OCI-LY7 (cell line): ENCODE measurements around the gene NFATC3. TPM values are rescaled to one million over a fixed set of nuclear protein-coding genes. Genes with fewer than 3 reads are reported as not detected.
A peak's percentile ranks its signal among the peaks of the same experiment; 100 is the strongest.

Experiments
- BruUV-seq: library from RNA; stranded (reverse); fragments of 400-500 nt; replicated peaks from 2 replicates; lab custom pipeline; 2021; lab: Mats Ljungman, UMichigan
- CTCF ChIA-PET: fragments of 300-600 bp; sonication (Branson Sonifier 250); formaldehyde crosslinking; loops from one replicate; lab custom pipeline; 2022; ENCODE audit warnings: antibody characterized with exemption; ENCODE audit not compliant: unreplicated experiment; lab: Charles Lee
- POLR2A ChIA-PET: fragments of 300-600 bp; sonication (Branson Sonifier 250); formaldehyde crosslinking; loops from one replicate; lab custom pipeline; 2022; ENCODE audit warnings: antibody characterized with exemption; lab: Charles Lee
- DNase-seq: peaks from one replicate; pipeline ENCODE4 v3.0.0-alpha.2; 2015; ENCODE audit warnings: low spot score
- H2AFZ ChIP-seq: fragments of 200-600 bp; sonication (generic), shearing (Covaris generic); 2 replicates; pipeline ENCODE4 v1.6.1; 2014; ENCODE audit warnings: mild to moderate bottlenecking, antibody characterized with exemption, low read length, moderate library complexity
- H3K27ac ChIP-seq: fragments of 200-600 bp; sonication (generic); 2 replicates; pipeline ENCODE4 v1.5.1; 2014; ENCODE audit warnings: mixed run types, low read depth, mild to moderate bottlenecking, moderate library complexity, low read length, inconsistent platforms; ENCODE audit not compliant: poor library complexity, severe bottlenecking
- H3K36me3 ChIP-seq: fragments of 200-600 bp; sonication (generic); 2 replicates; pipeline ENCODE4 v1.6.1; 2014; ENCODE audit warnings: mild to moderate bottlenecking, antibody characterized with exemption, low read length, moderate library complexity, mixed read lengths; ENCODE audit not compliant: insufficient read depth
- H3K4me1 ChIP-seq: fragments of 200-600 bp; sonication (generic); 2 replicates; pipeline ENCODE4 v1.5.1; 2014; ENCODE audit warnings: mild to moderate bottlenecking, low read length; ENCODE audit not compliant: insufficient read depth, poor library complexity, severe bottlenecking
- H3K4me2 ChIP-seq: fragments of 200-600 bp; sonication (generic); 2 replicates; pipeline ENCODE4 v1.6.1; 2014; ENCODE audit warnings: mild to moderate bottlenecking, low read length
- H3K4me3 ChIP-seq: fragments of 200-600 bp; sonication (generic); 2 replicates; pipeline ENCODE4 v1.5.1; 2014; ENCODE audit warnings: mild to moderate bottlenecking, low read depth, low read length; ENCODE audit not compliant: poor library complexity, severe bottlenecking
- H3K79me2 ChIP-seq: fragments of 200-600 bp; sonication (generic); 2 replicates; pipeline ENCODE4 v1.6.1; 2016; ENCODE audit warnings: low read depth, mild to moderate bottlenecking, low read length, moderate library complexity, mixed read lengths; ENCODE audit not compliant: insufficient read depth
- H3K9me2 ChIP-seq: fragments of 200-600 bp; sonication (generic); 2 replicates; pipeline ENCODE4 v1.6.1; 2016; ENCODE audit warnings: mild to moderate bottlenecking, low read length, mixed read lengths; ENCODE audit not compliant: insufficient read depth
- H3K9me3 ChIP-seq: fragments of 200-600 bp; sonication (generic); 2 replicates; pipeline ENCODE4 v1.6.1; 2014; ENCODE audit warnings: mild to moderate bottlenecking, mixed run types, low read length, mixed read lengths
- H4K20me1 ChIP-seq: fragments of 200-600 bp; sonication (generic); 2 replicates; pipeline ENCODE4 v1.6.1; 2014; ENCODE audit warnings: mild to moderate bottlenecking, antibody characterized with exemption, low read length, moderate library complexity, mixed read lengths; ENCODE audit not compliant: insufficient read depth
- EZH2phosphoT487 ChIP-seq: fragments of 200-600 bp; sonication (generic); IDR thresholded peaks from 2 replicates; pipeline ENCODE4 v1.6.1; 2018; ENCODE audit warnings: low read depth, borderline replicate concordance, mild to moderate bottlenecking, mixed run types, antibody characterized with exemption, low read length, moderate library complexity, mixed read lengths
- intact Hi-C: fragments of 100-400 bp; cut with micrococcal nuclease; formaldehyde crosslinking; loops from one replicate; pipeline ENCODE4 v1.10.0; 2022; ENCODE audit not compliant: unreplicated experiment
- total RNA-seq, 2 experiments: library from RNA; depleted of rRNA in 1 of 2; stranded (reverse); fragments of >200 nt in 1 of 2; shearing (Covaris generic) in 1 of 2; gene quantifications; 2 replicates each; pipeline ENCODE4 v1.2.3, GENCODE V29; 2014 to 2022
- TF ChIP-seq, protein P1 (sequence below): fragments of 200-600 bp; sonication (generic); conservative IDR thresholded peaks from 2 replicates; pipeline ENCODE4 v1.5.1; 2014; ENCODE audit warnings: mild to moderate bottlenecking, antibody characterized with exemption, low read length, moderate library complexity, mixed read lengths

The NFATC3 gene
- total RNA-seq, 2 experiments from 2014 or later: 73.4 to 76.0 TPM

DNA sequence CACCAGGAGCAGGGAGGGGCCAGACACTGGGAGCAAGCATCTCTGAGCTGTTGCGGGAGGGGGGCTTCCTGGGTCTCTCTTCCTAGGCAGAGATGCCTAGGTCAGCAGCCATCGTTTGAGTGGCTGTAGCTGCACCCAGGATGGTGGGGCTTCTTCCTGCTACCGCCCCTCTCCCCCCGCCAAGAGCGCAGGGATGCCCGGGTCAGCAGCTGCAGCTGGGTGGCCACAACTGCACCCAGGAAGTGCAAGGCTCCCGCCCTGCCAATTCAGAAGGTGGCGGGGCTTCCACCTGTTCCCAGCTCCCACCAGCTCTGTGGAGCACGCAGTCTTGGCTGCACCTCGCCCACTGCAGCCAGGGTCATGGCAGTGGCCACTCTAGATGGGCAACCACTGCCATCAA is 103.0 kb downstream of the NFATC3 start:
- Histone ChIP-seq H3K9me2 (no peaks in the 10 kb centered on the region), H3K4me1 (no peaks in the 10 kb centered on the region), H3K79me2 (no peaks in the 10 kb centered on the region), H3K4me2 (no peak overlapping the region), H3K4me3 (no peak overlapping the region), H3K36me3 (peaks cover 94% of the 10 kb centered on the region), H3K9me3 (peaks cover 9% of the 10 kb centered on the region; the same call in 1 of the 2 replicates), H4K20me1 (no peaks in the 10 kb centered on the region), H3K27ac (no peak overlapping the region), H2AFZ (no peak overlapping the region)
- ChIA-PET CTCF (no interaction called here), POLR2A (no interaction called here)
- DNase-seq: no peak
- BruUV-seq: no TSS peak
- intact Hi-C loops: no loop called here
- TF ChIP-seq, protein P1, sequence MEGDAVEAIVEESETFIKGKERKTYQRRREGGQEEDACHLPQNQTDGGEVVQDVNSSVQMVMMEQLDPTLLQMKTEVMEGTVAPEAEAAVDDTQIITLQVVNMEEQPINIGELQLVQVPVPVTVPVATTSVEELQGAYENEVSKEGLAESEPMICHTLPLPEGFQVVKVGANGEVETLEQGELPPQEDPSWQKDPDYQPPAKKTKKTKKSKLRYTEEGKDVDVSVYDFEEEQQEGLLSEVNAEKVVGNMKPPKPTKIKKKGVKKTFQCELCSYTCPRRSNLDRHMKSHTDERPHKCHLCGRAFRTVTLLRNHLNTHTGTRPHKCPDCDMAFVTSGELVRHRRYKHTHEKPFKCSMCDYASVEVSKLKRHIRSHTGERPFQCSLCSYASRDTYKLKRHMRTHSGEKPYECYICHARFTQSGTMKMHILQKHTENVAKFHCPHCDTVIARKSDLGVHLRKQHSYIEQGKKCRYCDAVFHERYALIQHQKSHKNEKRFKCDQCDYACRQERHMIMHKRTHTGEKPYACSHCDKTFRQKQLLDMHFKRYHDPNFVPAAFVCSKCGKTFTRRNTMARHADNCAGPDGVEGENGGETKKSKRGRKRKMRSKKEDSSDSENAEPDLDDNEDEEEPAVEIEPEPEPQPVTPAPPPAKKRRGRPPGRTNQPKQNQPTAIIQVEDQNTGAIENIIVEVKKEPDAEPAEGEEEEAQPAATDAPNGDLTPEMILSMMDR: no peak
- TF ChIP-seq EZH2phosphoT487: no peak

GRCh38 chr16:68190081-68190480 is 104.9 kb downstream of the NFATC3 start:
- POLR2A ChIA-PET: interaction anchor here (1.3 kb wide), 1 partner anchor 12 kb away, joined by 3 read pairs; no protein-coding TSS in a partner anchor
- no peak overlapping the region for H3K4me3 ChIP-seq
- H3K9me2 ChIP-seq: no peaks in the 10 kb centered on the region
- no peak overlapping the region for H2AFZ ChIP-seq
- H4K20me1 ChIP-seq: no peaks in the 10 kb centered on the region
- DNase-seq: no peak
- intact Hi-C loops: no loop called here
- TF ChIP-seq EZH2phosphoT487: no peak
- TF ChIP-seq, protein P1: no peak
- no peak overlapping the region for H3K4me2 ChIP-seq
- H3K27ac ChIP-seq: no peak overlapping the region
- H3K9me3 ChIP-seq: peaks cover 9% of the 10 kb centered on the region; the same call in 1 of the 2 replicates
- CTCF ChIA-PET: no interaction called here
- no TSS peak for BruUV-seq
- no peaks in the 10 kb centered on the region for H3K4me1 ChIP-seq
- no peaks in the 10 kb centered on the region for H3K79me2 ChIP-seq
- peaks cover 97% of the 10 kb centered on the region for H3K36me3 ChIP-seq

DNA sequence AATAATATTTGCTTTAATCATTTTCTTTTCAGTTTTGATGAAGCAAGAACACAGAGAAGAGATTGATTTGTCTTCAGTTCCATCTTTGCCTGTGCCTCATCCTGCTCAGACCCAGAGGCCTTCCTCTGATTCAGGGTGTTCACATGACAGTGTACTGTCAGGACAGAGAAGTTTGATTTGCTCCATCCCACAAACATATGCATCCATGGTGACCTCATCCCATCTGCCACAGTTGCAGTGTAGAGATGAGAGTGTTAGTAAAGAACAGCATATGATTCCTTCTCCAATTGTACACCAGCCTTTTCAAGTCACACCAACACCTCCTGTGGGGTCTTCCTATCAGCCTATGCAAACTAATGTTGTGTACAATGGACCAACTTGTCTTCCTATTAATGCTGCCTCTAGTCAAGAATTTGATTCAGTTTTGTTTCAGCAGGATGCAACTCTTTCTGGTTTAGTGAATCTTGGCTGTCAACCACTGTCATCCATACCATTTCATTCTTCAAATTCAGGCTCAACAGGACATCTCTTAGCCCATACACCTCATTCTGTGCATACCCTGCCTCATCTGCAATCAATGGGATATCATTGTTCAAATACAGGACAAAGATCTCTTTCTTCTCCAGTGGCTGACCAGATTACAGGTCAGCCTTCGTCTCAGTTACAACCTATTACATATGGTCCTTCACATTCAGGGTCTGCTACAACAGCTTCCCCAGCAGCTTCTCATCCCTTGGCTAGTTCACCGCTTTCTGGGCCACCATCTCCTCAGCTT is 105.8 kb downstream of the NFATC3 start:
- ChIA-PET POLR2A (interaction anchor here (0.5 to 0.6 kb wide), 2 partner anchors 16 to 21 kb away, joined by 3 to 4 read pairs; no protein-coding TSS in a partner anchor), CTCF (no interaction called here)
- intact Hi-C loops: no loop called here
- H3K9me3 ChIP-seq: peaks cover 9% of the 10 kb centered on the region; the same call in 1 of the 2 replicates
- no peak overlapping the region for H3K4me2 ChIP-seq
- no peak overlapping the region for H3K4me3 ChIP-seq
- TSS peak; percentile 60 for BruUV-seq
- H3K36me3 ChIP-seq: peaks cover 93% of the 10 kb centered on the region
- TF ChIP-seq EZH2phosphoT487: no peak
- TF ChIP-seq, protein P1: no peak
- no peaks in the 10 kb centered on the region for H3K9me2 ChIP-seq
- no peaks in the 10 kb centered on the region for H4K20me1 ChIP-seq
- H2AFZ ChIP-seq: no peak overlapping the region
- no peaks in the 10 kb centered on the region for H3K79me2 ChIP-seq
- DNase-seq: no peak
- no peaks in the 10 kb centered on the region for H3K4me1 ChIP-seq
- H3K27ac ChIP-seq: no peak overlapping the region
